OCI-LY3 (cell line): Measurements from ENCODE around the gene RHD.
"Not testable (repeated sequence)": the region's sequence is repeated elsewhere in the genome, so short reads cannot be mapped to it uniquely, and the experiment has no call there.

Experiments
- EZH2phosphoT487 ChIP-seq: fragments of 200-600 bp; shearing (Covaris generic); IDR thresholded peaks from 2 replicates; pipeline ENCODE4 v1.6.1; 2018; ENCODE audit warnings: antibody characterized with exemption, mixed run types, low read depth
- TF ChIP-seq, protein P1 (sequence below): fragments of 200-600, 300-600 bp; sonication (generic); IDR thresholded peaks from 2 replicates; pipeline ENCODE4 v1.5.1; 2014; ENCODE audit warnings: antibody characterized with exemption, low read length, low read depth

- TF ChIP-seq, protein P1, sequence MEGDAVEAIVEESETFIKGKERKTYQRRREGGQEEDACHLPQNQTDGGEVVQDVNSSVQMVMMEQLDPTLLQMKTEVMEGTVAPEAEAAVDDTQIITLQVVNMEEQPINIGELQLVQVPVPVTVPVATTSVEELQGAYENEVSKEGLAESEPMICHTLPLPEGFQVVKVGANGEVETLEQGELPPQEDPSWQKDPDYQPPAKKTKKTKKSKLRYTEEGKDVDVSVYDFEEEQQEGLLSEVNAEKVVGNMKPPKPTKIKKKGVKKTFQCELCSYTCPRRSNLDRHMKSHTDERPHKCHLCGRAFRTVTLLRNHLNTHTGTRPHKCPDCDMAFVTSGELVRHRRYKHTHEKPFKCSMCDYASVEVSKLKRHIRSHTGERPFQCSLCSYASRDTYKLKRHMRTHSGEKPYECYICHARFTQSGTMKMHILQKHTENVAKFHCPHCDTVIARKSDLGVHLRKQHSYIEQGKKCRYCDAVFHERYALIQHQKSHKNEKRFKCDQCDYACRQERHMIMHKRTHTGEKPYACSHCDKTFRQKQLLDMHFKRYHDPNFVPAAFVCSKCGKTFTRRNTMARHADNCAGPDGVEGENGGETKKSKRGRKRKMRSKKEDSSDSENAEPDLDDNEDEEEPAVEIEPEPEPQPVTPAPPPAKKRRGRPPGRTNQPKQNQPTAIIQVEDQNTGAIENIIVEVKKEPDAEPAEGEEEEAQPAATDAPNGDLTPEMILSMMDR = not testable (repeated sequence)
- TF ChIP-seq EZH2phosphoT487 = not testable (repeated sequence)
Observed at GRCh38 chr1:25312806-25313470, 40.6 kb downstream of the RHD start.
